ENCODE data around the gene FDX1.

The FDX1 gene

GRCh38 chr11:110490886-110491285 is 61.1 kb downstream of the FDX1 start:
- H3K27ac Mint-ChIP-seq: no peak overlapping the region
- H3K27me3 Mint-ChIP-seq: peaks cover 3% of the 10 kb centered on the region
- CTCF ChIA-PET: no interaction called here

GRCh38 chr11:110491577-110492320 is 62.0 kb downstream of the FDX1 start:
- no peak overlapping the region for H3K27ac Mint-ChIP-seq
- no peaks in the 10 kb centered on the region for H3K4me1 Mint-ChIP-seq

More at GRCh38 chr11:110490886-110491285, 61.1 kb downstream of the FDX1 start:
- no peaks in the 10 kb centered on the region for H3K4me1 Mint-ChIP-seq
- no peaks in the 10 kb centered on the region for H3K9me3 Mint-ChIP-seq
- no peaks in the 10 kb centered on the region for H3K36me3 Mint-ChIP-seq
- no peak overlapping the region for H3K4me3 Mint-ChIP-seq
- no peak for DNase-seq

GRCh38 chr11:110492321-110492685 is 62.6 kb downstream of the FDX1 start:
- H3K9me3 Mint-ChIP-seq: no peaks in the 10 kb centered on the region
- no peaks in the 10 kb centered on the region for H3K4me1 Mint-ChIP-seq
- no peak overlapping the region for H3K4me3 Mint-ChIP-seq
- H3K27ac Mint-ChIP-seq: no peak overlapping the region
- CTCF ChIA-PET: no interaction called here
- H3K36me3 Mint-ChIP-seq: no peaks in the 10 kb centered on the region
- no peak for DNase-seq
- peaks cover 11% of the 10 kb centered on the region for H3K27me3 Mint-ChIP-seq

More at GRCh38 chr11:110491577-110492320, 62.0 kb downstream of the FDX1 start:
- CTCF ChIA-PET: no interaction called here
- no peak for DNase-seq
- Mint-ChIP-seq H3K4me3 (no peak overlapping the region), H3K9me3 (no peaks in the 10 kb centered on the region), H3K27me3 (peaks cover 6% of the 10 kb centered on the region), H3K36me3 (no peaks in the 10 kb centered on the region)

- CTCF ChIA-PET: no interaction called here
- no peak overlapping the region for H3K27ac Mint-ChIP-seq
Observed at GRCh38 chr11:110493346-110493745, 63.6 kb downstream of the FDX1 start.

GRCh38 chr11:110497231-110497978 is 67.7 kb downstream of the FDX1 start:
- Mint-ChIP-seq H3K9me3 (no peaks in the 10 kb centered on the region), H3K36me3 (no peaks in the 10 kb centered on the region), H3K27me3 (peaks cover 12% of the 10 kb centered on the region), H3K4me3 (no peak overlapping the region), H3K27ac (no peak overlapping the region), H3K4me1 (no peaks in the 10 kb centered on the region)
- CTCF ChIA-PET: no interaction called here
- DNase-seq: no peak

More at GRCh38 chr11:110493346-110493745, 63.6 kb downstream of the FDX1 start:
- Mint-ChIP-seq H3K4me3 (no peak overlapping the region), H3K36me3 (no peaks in the 10 kb centered on the region), H3K27me3 (peaks cover 12% of the 10 kb centered on the region), H3K4me1 (no peaks in the 10 kb centered on the region), H3K9me3 (no peaks in the 10 kb centered on the region)
- DNase-seq: no peak

GRCh38 chr11:110501428-110501827 is 71.7 kb downstream of the FDX1 start:
- no peaks in the 10 kb centered on the region for H3K4me1 Mint-ChIP-seq
- no peaks in the 10 kb centered on the region for H3K36me3 Mint-ChIP-seq
- H3K27ac Mint-ChIP-seq: no peak overlapping the region
- H3K4me3 Mint-ChIP-seq: no peak overlapping the region
- no peaks in the 10 kb centered on the region for H3K9me3 Mint-ChIP-seq
- CTCF ChIA-PET: no interaction called here
- peaks cover 9% of the 10 kb centered on the region for H3K27me3 Mint-ChIP-seq
- DNase-seq: no peak

GRCh38 chr11:110505528-110506284 is 76.0 kb downstream of the FDX1 start:
- DNase-seq: no peak
- Mint-ChIP-seq H3K4me1 (no peaks in the 10 kb centered on the region), H3K27me3 (peaks cover 8% of the 10 kb centered on the region), H3K9me3 (no peaks in the 10 kb centered on the region), H3K4me3 (no peak overlapping the region), H3K27ac (no peak overlapping the region), H3K36me3 (no peaks in the 10 kb centered on the region)
- CTCF ChIA-PET: no interaction called here

GRCh38 chr11:110507328-110507727 is 77.6 kb downstream of the FDX1 start:
- H3K4me3 Mint-ChIP-seq: no peak overlapping the region
- CTCF ChIA-PET: no interaction called here
- peaks cover 8% of the 10 kb centered on the region for H3K27me3 Mint-ChIP-seq
- no peak for DNase-seq
- no peaks in the 10 kb centered on the region for H3K4me1 Mint-ChIP-seq
- no peaks in the 10 kb centered on the region for H3K36me3 Mint-ChIP-seq
- H3K9me3 Mint-ChIP-seq: no peaks in the 10 kb centered on the region
- no peak overlapping the region for H3K27ac Mint-ChIP-seq

- no peak overlapping the region for H3K4me3 Mint-ChIP-seq
Observed at GRCh38 chr11:110508786-110509185, 79.0 kb downstream of the FDX1 start.

GRCh38 chr11:110509472-110509871 is 79.7 kb downstream of the FDX1 start:
- Mint-ChIP-seq H3K9me3 (no peaks in the 10 kb centered on the region), H3K27me3 (peaks cover 14% of the 10 kb centered on the region), H3K4me1 (no peaks in the 10 kb centered on the region), H3K36me3 (no peaks in the 10 kb centered on the region), H3K4me3 (no peak overlapping the region), H3K27ac (no peak overlapping the region)
- CTCF ChIA-PET: no interaction called here
- no peak for DNase-seq

More at GRCh38 chr11:110508786-110509185, 79.0 kb downstream of the FDX1 start:
- no peak for DNase-seq
- H3K9me3 Mint-ChIP-seq: no peaks in the 10 kb centered on the region
- peaks cover 14% of the 10 kb centered on the region for H3K27me3 Mint-ChIP-seq
- no peaks in the 10 kb centered on the region for H3K36me3 Mint-ChIP-seq
- H3K4me1 Mint-ChIP-seq: no peaks in the 10 kb centered on the region
- H3K27ac Mint-ChIP-seq: no peak overlapping the region
- CTCF ChIA-PET: no interaction called here

GRCh38 chr11:110512026-110512425 is 82.3 kb downstream of the FDX1 start:
- Mint-ChIP-seq H3K9me3 (no peaks in the 10 kb centered on the region), H3K4me3 (no peak overlapping the region), H3K27ac (no peak overlapping the region), H3K4me1 (no peaks in the 10 kb centered on the region), H3K36me3 (no peaks in the 10 kb centered on the region), H3K27me3 (peaks cover 14% of the 10 kb centered on the region)
- CTCF ChIA-PET: no interaction called here
- no peak for DNase-seq

GRCh38 chr11:110513259-110513801 is 83.6 kb downstream of the FDX1 start:
- CTCF ChIA-PET: no interaction called here
- H3K27me3 Mint-ChIP-seq: peaks cover 7% of the 10 kb centered on the region
- no peak overlapping the region for H3K4me3 Mint-ChIP-seq
- H3K4me1 Mint-ChIP-seq: no peaks in the 10 kb centered on the region
- peaks cover 2% of the 10 kb centered on the region for H3K9me3 Mint-ChIP-seq
- no peak for DNase-seq
- no peak overlapping the region for H3K27ac Mint-ChIP-seq
- no peaks in the 10 kb centered on the region for H3K36me3 Mint-ChIP-seq

GRCh38 chr11:110513846-110514437 is 84.2 kb downstream of the FDX1 start:
- CTCF ChIA-PET: no interaction called here
- no peak for DNase-seq
- H3K27me3 Mint-ChIP-seq: peaks cover 6% of the 10 kb centered on the region
- no peak overlapping the region for H3K4me3 Mint-ChIP-seq
- no peaks in the 10 kb centered on the region for H3K36me3 Mint-ChIP-seq
- H3K27ac Mint-ChIP-seq: no peak overlapping the region
- H3K4me1 Mint-ChIP-seq: no peaks in the 10 kb centered on the region
- peaks cover 5% of the 10 kb centered on the region for H3K9me3 Mint-ChIP-seq

Measured in activated naive CD4-positive, alpha-beta T cell treated with anti-CD3 and anti-CD28 coated beads, Interleukin-2, amount 10 ng/mL, durations not matched to agents 7 days and 5 days (primary cell).